CD4-positive, CD25-positive, alpha-beta regulatory T cell (primary cell): ENCODE results near the gene SPRR3. TPM values are rescaled to one million over a fixed set of nuclear protein-coding genes. Genes with fewer than 3 reads are reported as not detected.

Experiments
- ATAC-seq, 2 donors: fragments of 150-1000 bp; cut with Tn5 transposase; one replicate each; pipeline ENCODE4 v1.10.0; 2021; ENCODE audit warnings: low read depth in 2 of 2, moderate number of reproducible peaks in 2 of 2, moderate library complexity in 1 of 2
- DNase-seq, 3 donors: peaks; one replicate each; pipeline versions ENCODE4 v3.0.0 to v3.0.0-alpha.2; 2012 to 2022; ENCODE audit warnings: mixed read lengths in 1 of 3
- H3K27ac ChIP-seq: one replicate; pipeline ENCODE4 v1.7.0; 2013; ENCODE audit warnings: mild to moderate bottlenecking, low read length; ENCODE audit not compliant: insufficient read depth, poor library complexity, severe bottlenecking
- H3K27me3 ChIP-seq: one replicate; pipeline ENCODE4 v1.7.0; 2013; ENCODE audit warnings: low read length; ENCODE audit not compliant: control insufficient read depth, insufficient read depth
- H3K36me3 ChIP-seq: one replicate; pipeline ENCODE4 v1.7.0; 2013; ENCODE audit warnings: mild to moderate bottlenecking, low read length, moderate library complexity; ENCODE audit not compliant: control insufficient read depth, insufficient read depth
- H3K4me1 ChIP-seq: 2 replicates; pipeline ENCODE4 v1.7.0; 2013; ENCODE audit warnings: mild to moderate bottlenecking, low read length; ENCODE audit not compliant: insufficient read depth, control insufficient read depth, poor library complexity, severe bottlenecking
- H3K4me3 ChIP-seq: one replicate; pipeline ENCODE4 v1.7.0; 2013; ENCODE audit warnings: low read depth, mild to moderate bottlenecking, low read length, moderate library complexity
- H3K9me3 ChIP-seq, 2 experiments: 1 replicate in 1 of 2; 2 replicates in 1 of 2; pipeline ENCODE4 v1.7.0; 2013; ENCODE audit warnings: low read length in 2 of 2, mild to moderate bottlenecking in 1 of 2, moderate library complexity in 1 of 2; ENCODE audit not compliant: control insufficient read depth in 2 of 2
- H3K27ac Mint-ChIP-seq, 3 donors: one replicate each; pipeline ENCODE4 v1.8.0; 2020 to 2022; ENCODE audit warnings: mild to moderate bottlenecking in 3 of 3, mixed read lengths in 3 of 3, moderate library complexity in 2 of 3
- H3K27me3 Mint-ChIP-seq: one replicate; pipeline ENCODE4 v1.8.0; 2022; ENCODE audit warnings: mild to moderate bottlenecking, mixed read lengths
- H3K36me3 Mint-ChIP-seq: one replicate; pipeline ENCODE4 v1.8.0; 2020; ENCODE audit warnings: mixed read lengths
- H3K4me1 Mint-ChIP-seq, 4 donors: one replicate each; pipeline ENCODE4 v1.8.0; 2020 to 2022; ENCODE audit warnings: mixed read lengths in 4 of 4, mild to moderate bottlenecking in 1 of 4
- H3K4me3 Mint-ChIP-seq, 4 donors: one replicate each; pipeline ENCODE4 v1.8.0; 2020 to 2022; ENCODE audit warnings: mild to moderate bottlenecking in 4 of 4, mixed read lengths in 4 of 4, moderate library complexity in 3 of 4
- H3K9me3 Mint-ChIP-seq, 7 donors: one replicate each; pipeline ENCODE4 v1.8.0; 2020 to 2022; ENCODE audit warnings: mixed read lengths in 7 of 7, mild to moderate bottlenecking in 3 of 7, moderate library complexity in 2 of 7
- polyA plus RNA-seq, 4 donors: library from polyadenylated mRNA; unstranded; fragments of 300-500 nt; fragmentation: Illumina TruSeq; gene quantifications; one replicate each; pipeline ENCODE4 v1.2.3, GENCODE V29; 2021
- total RNA-seq: library from RNA; stranded (reverse); gene quantifications from one replicate; pipeline ENCODE4 v1.2.3, GENCODE V29; 2022

SPRR3 gene
- total and polyA plus RNA-seq, 5 donors from 2014 or later = not detected

DNA sequence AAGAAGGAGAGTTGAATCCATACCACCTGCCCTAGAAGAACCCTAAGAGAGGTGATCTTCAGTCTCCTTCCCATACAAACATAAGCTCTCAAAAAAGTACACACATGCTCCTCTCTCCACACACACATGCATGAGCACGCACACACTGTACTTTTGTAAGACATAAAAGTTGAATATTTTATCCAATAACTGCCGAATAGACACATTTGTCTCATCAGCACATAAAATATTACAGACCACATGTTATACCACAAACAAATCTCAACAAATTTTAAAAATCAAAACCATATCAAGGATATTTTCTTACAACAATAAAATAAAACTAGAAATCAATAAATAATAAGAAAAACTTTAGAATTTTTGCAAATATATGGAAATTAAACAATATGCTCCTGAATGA, 15.0 kb upstream of the SPRR3 start:
- H3K4me3 ChIP-seq = no peak overlapping the region
- H3K4me3 Mint-ChIP-seq = no peak overlapping the region
- H3K27ac Mint-ChIP-seq = no peak overlapping the region
- no peaks in the 10 kb centered on the region for H3K9me3 ChIP-seq
- H3K4me1 ChIP-seq = no peaks in the 10 kb centered on the region
- H3K27ac ChIP-seq = no peak overlapping the region
- no peaks in the 10 kb centered on the region for H3K4me1 Mint-ChIP-seq
- DNase-seq (no peak), ATAC-seq (no peak)
- peaks cover 20% of the 10 kb centered on the region for H3K27me3 Mint-ChIP-seq
- H3K9me3 Mint-ChIP-seq = peaks cover 0 to 6% (median 0%) of the 10 kb centered on the region in 7 donors
- H3K27me3 ChIP-seq = peaks cover 3% of the 10 kb centered on the region
- no peaks in the 10 kb centered on the region for H3K36me3 ChIP-seq
- peaks cover 3% of the 10 kb centered on the region for H3K36me3 Mint-ChIP-seq

DNA sequence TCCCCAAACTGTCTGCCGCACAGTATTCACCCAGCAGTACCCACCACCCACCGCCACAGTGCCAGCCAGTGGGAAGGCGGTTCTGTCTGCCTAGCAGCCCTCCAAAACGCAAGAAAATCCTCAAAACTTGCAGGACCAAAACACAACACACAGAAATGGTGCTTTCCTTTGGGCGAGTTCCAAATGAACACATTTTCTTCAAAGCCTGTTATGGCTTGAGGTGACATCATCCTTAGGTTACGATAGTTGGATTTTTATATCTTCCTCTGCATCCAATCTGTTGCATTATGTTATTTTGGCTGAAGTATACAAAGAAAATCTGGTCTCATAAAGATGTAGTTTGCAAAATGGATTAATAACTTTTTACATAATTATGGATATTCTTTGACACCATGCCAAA, 8.4 kb upstream of the SPRR3 start:
- Histone ChIP-seq H3K9me3 (no peaks in the 10 kb centered on the region), H3K36me3 (no peaks in the 10 kb centered on the region), H3K4me3 (no peak overlapping the region), H3K27me3 (peaks cover 5% of the 10 kb centered on the region), H3K27ac (no peak overlapping the region), H3K4me1 (no peaks in the 10 kb centered on the region)
- H3K27me3 Mint-ChIP-seq = peaks cover 16% of the 10 kb centered on the region
- peaks cover 0 to 7% (median 0%) of the 10 kb centered on the region in 7 donors for H3K9me3 Mint-ChIP-seq
- H3K4me1 Mint-ChIP-seq = no peaks in the 10 kb centered on the region
- no peaks in the 10 kb centered on the region for H3K36me3 Mint-ChIP-seq
- no peak for DNase-seq
- no peak overlapping the region for H3K27ac Mint-ChIP-seq
- no peak for ATAC-seq
- H3K4me3 Mint-ChIP-seq = no peak overlapping the region

DNA sequence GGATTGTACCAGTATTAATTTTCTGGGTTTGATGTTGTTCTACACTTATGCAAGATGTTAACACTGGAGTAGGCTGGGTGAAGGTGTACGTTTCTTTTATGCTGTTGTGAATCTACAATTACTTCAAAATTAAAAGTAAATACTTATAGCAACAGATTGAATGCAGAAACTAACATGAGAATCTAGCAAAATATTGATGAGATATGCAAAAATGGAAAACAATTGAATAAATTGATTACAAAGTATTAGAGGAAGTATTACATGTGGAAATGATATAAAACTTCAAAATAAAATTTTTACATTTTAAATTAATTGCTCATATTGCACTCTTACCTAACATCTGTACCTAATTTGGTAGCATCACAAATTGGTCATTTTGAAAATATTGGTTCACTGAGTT, 5.7 kb upstream of the SPRR3 start:
- H3K27me3 ChIP-seq = peaks cover 5% of the 10 kb centered on the region
- ATAC-seq (no peak), DNase-seq (no peak)
- H3K4me1 ChIP-seq = no peaks in the 10 kb centered on the region
- no peaks in the 10 kb centered on the region for H3K36me3 Mint-ChIP-seq
- no peak overlapping the region for H3K4me3 Mint-ChIP-seq
- H3K27ac Mint-ChIP-seq = no peak overlapping the region
- peaks cover 19% of the 10 kb centered on the region for H3K27me3 Mint-ChIP-seq
- no peak overlapping the region for H3K27ac ChIP-seq
- no peaks in the 10 kb centered on the region for H3K4me1 Mint-ChIP-seq
- H3K4me3 ChIP-seq = no peak overlapping the region
- H3K9me3 ChIP-seq = no peaks in the 10 kb centered on the region
- no peaks in the 10 kb centered on the region for H3K36me3 ChIP-seq
- H3K9me3 Mint-ChIP-seq = peaks cover 0 to 7% (median 0%) of the 10 kb centered on the region in 7 donors

DNA sequence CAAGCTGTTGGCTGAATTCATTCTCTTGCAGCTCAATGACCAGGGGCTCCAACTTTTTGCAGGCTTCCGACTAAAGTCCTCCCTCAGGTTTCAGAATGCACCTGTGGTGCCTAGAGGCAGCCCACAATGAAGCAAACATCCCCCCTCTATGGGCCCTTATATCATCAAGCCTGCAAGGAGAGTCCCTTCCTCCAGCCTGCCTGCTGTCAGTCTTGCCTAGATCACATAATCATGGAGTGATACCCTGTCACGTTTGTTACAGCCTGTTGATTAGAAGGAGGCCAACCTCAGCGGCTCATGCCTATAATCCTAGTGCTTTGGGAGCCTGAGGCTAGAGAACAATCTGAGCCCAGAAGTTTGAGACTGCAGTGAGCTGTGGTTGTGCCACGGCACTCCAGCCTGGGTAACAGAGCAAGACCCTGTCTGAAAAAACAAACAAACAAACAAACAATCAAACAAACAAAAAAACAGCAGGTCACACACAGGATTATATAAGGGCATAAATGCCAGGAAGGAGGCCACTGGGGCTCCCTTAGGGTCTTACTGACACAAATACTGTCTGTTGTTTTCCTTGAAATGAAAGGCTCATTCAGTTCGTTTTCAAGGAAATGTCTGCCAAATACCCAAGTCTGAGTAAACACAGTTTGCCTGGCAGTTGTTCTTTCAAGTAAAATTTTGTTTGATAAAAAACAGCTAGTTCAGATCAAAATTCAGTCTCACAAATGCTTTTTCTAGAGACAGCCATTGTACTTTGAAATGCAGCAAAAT, 4.7 kb upstream of the SPRR3 start:
- DNase-seq (no peak), ATAC-seq (no peak)
- H3K27me3 Mint-ChIP-seq = peaks cover 19% of the 10 kb centered on the region
- no peaks in the 10 kb centered on the region for H3K27me3 ChIP-seq
- H3K9me3 ChIP-seq = no peaks in the 10 kb centered on the region
- H3K4me1 ChIP-seq = no peaks in the 10 kb centered on the region
- no peak overlapping the region for H3K4me3 Mint-ChIP-seq
- no peak overlapping the region for H3K27ac Mint-ChIP-seq
- peaks cover 0 to 7% (median 0%) of the 10 kb centered on the region in 7 donors for H3K9me3 Mint-ChIP-seq
- no peak overlapping the region for H3K27ac ChIP-seq
- no peak overlapping the region for H3K4me3 ChIP-seq
- no peaks in the 10 kb centered on the region for H3K36me3 ChIP-seq
- no peaks in the 10 kb centered on the region for H3K4me1 Mint-ChIP-seq
- H3K36me3 Mint-ChIP-seq = no peaks in the 10 kb centered on the region

DNA sequence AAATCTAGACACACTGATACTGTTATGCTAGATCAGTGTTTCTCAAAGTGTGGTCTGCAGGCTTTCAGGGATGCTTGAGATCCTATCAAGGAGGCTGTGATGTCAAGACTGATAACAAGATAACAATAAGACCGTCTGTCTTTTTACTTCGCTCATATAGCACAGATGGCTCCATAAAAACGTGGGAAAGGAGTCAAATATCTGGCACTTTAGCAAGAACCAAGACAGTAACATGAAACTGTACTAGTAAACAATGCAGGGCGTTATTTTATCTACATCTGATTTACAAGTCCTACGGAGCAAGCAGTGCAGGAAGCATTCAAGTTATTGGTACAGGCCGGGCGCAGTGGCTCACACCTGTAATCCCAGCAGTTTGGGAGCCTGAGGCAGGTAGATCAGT, 3.6 kb upstream of the SPRR3 start:
- H3K4me1 ChIP-seq = no peaks in the 10 kb centered on the region
- DNase-seq (no peak), ATAC-seq (no peak)
- no peaks in the 10 kb centered on the region for H3K27me3 ChIP-seq
- no peak overlapping the region for H3K27ac Mint-ChIP-seq
- no peaks in the 10 kb centered on the region for H3K36me3 ChIP-seq
- no peak overlapping the region for H3K4me3 ChIP-seq
- peaks cover 0 to 7% (median 0%) of the 10 kb centered on the region in 7 donors for H3K9me3 Mint-ChIP-seq
- no peak overlapping the region for H3K4me3 Mint-ChIP-seq
- H3K36me3 Mint-ChIP-seq = no peaks in the 10 kb centered on the region
- H3K4me1 Mint-ChIP-seq = no peaks in the 10 kb centered on the region
- H3K9me3 ChIP-seq = no peaks in the 10 kb centered on the region
- peaks cover 15% of the 10 kb centered on the region for H3K27me3 Mint-ChIP-seq
- no peak overlapping the region for H3K27ac ChIP-seq

DNA sequence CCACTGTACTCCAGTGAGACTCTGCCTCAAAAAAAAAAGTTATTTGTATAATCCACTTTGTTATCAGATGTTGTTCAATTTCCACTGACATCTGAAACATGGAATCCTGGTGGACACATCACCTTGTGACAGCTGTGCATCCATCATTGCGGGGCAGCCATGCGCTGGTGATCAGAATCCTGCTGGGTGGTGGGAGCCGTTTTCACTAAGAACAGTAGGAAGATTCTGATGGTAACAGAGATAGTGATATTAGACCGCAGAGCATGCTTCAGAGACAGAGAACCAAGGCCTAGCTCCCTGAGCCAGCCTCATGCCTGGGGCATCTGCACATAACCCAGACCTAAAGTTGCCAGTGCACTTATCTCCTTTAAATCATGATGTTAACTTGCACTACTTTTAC, 3.1 kb upstream of the SPRR3 start:
- H3K27me3 Mint-ChIP-seq = peaks cover 16% of the 10 kb centered on the region
- H3K36me3 ChIP-seq = no peaks in the 10 kb centered on the region
- no peaks in the 10 kb centered on the region for H3K4me1 Mint-ChIP-seq
- no peak for DNase-seq
- H3K27me3 ChIP-seq = no peaks in the 10 kb centered on the region
- ATAC-seq = no peak
- no peak overlapping the region for H3K27ac ChIP-seq
- H3K9me3 ChIP-seq = no peaks in the 10 kb centered on the region
- H3K9me3 Mint-ChIP-seq = peaks cover 0 to 7% (median 0%) of the 10 kb centered on the region in 7 donors
- no peak overlapping the region for H3K4me3 Mint-ChIP-seq
- no peak overlapping the region for H3K27ac Mint-ChIP-seq
- no peaks in the 10 kb centered on the region for H3K4me1 ChIP-seq
- no peak overlapping the region for H3K4me3 ChIP-seq
- H3K36me3 Mint-ChIP-seq = no peaks in the 10 kb centered on the region

DNA sequence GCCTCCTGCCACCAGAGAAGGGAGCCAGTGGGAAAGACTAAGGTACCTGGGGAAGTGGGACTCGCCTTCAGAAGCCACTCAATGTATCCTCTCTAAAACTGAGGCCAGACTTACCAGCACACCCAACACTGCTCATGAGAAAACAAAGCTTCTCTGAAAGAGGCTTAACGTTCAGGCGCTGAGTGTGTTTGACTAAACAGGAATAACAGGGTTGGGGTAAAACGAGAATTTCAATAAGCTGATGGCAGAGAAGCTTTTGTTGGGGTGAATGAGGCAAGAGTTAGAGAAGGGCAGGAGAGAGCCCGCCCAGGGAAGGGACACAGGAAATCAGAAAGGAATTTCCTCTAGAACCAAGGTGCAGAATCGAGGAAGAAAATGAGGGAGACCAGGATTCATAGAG, 1.7 kb upstream of the SPRR3 start:
- no peak overlapping the region for H3K27ac ChIP-seq
- H3K9me3 Mint-ChIP-seq = peaks cover 0 to 7% (median 0%) of the 10 kb centered on the region in 7 donors
- H3K9me3 ChIP-seq = no peaks in the 10 kb centered on the region
- H3K36me3 Mint-ChIP-seq = no peaks in the 10 kb centered on the region
- no peak overlapping the region for H3K4me3 ChIP-seq
- no peaks in the 10 kb centered on the region for H3K4me1 ChIP-seq
- peaks cover 20% of the 10 kb centered on the region for H3K27me3 Mint-ChIP-seq
- no peaks in the 10 kb centered on the region for H3K36me3 ChIP-seq
- no peak for DNase-seq
- no peaks in the 10 kb centered on the region for H3K27me3 ChIP-seq
- H3K27ac Mint-ChIP-seq = no peak overlapping the region
- ATAC-seq = no peak
- H3K4me3 Mint-ChIP-seq = no peak overlapping the region
- no peaks in the 10 kb centered on the region for H3K4me1 Mint-ChIP-seq

DNA sequence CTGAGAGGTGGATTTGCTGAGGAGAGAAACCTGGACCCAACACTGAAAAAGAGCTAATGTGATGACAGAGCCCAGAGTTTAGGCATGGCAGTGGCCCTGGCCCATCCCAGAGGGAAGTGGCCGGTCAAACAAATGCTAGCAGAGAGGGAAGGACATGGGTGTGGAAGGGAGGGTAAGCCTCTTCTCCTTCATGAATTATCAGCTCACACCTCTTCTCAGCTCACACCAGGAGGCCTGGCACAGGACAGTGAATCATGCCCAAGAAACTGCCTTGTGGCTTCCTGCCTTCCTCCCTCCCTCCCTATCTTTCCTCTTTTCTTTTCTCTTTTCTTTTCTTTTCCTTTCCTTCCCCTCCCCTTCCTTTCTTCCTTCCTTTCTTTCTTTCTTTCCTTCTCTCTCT, 1.3 kb upstream of the SPRR3 start:
- Histone ChIP-seq H3K4me1 (no peaks in the 10 kb centered on the region), H3K4me3 (no peak overlapping the region), H3K27ac (no peak overlapping the region), H3K27me3 (no peaks in the 10 kb centered on the region), H3K36me3 (no peaks in the 10 kb centered on the region), H3K9me3 (no peaks in the 10 kb centered on the region)
- Mint-ChIP-seq H3K27me3 (peaks cover 20% of the 10 kb centered on the region), H3K4me3 (peak overlapping the region in 1 of 4 donors; percentile 35), H3K36me3 (no peaks in the 10 kb centered on the region), H3K27ac (no peak overlapping the region), H3K4me1 (no peaks in the 10 kb centered on the region), H3K9me3 (peaks cover 0 to 4% (median 0%) of the 10 kb centered on the region in 7 donors)
- ATAC-seq (no peak), DNase-seq (no peak)
